AG04450 (cell line): ENCODE results near the gene DNTT. TPM values are rescaled to one million over a fixed set of nuclear protein-coding genes. Genes with fewer than 3 reads are reported as not detected.

Source experiments
- CTCF ChIA-PET: fragments of 300-600, 350-600 bp; formaldehyde crosslinking; extraction: SDS; loops from one replicate; lab custom pipeline; 2022; ENCODE audit warnings: antibody characterized with exemption, inconsistent platforms; lab: Charles Lee
- POLR2A ChIA-PET: fragments of 350-600 bp; formaldehyde crosslinking; extraction: SDS; loops from one replicate; lab custom pipeline; 2021; ENCODE audit warnings: antibody characterized with exemption, inconsistent platforms; lab: Yijun Ruan, JAX
- DNase-seq: peaks from one replicate; pipeline ENCODE4 v3.0.0-alpha.2; 2011; ENCODE audit warnings: low read depth, low spot score
- H3K27ac ChIP-seq: one replicate; pipeline ENCODE4 v1.5.1; 2012; ENCODE audit warnings: low read depth, low read length, control low read depth
- H3K27me3 ChIP-seq: one replicate; pipeline ENCODE4 v1.6.0; 2012; ENCODE audit warnings: low read length; ENCODE audit not compliant: control insufficient read depth, insufficient read depth
- H3K4me3 ChIP-seq: 2 replicates; pipeline ENCODE4 v1.5.1; 2011; ENCODE audit warnings: mild to moderate bottlenecking, low read depth, low read length, control low read depth
- H3K9me3 ChIP-seq: 2 replicates; pipeline ENCODE4 v1.5.1; 2012; ENCODE audit warnings: low read length; ENCODE audit not compliant: control insufficient read depth, insufficient read depth
- CTCF ChIP-seq: IDR thresholded peaks from 2 replicates; pipeline ENCODE4 v1.5.1; 2011; ENCODE audit warnings: low read depth, low read length, control low read depth, inconsistent platforms
- polyA plus RNA-seq: library from polyadenylated mRNA; depleted of rRNA; stranded (reverse); fragments of >200 nt; gene quantifications from 2 replicates; pipeline ENCODE4 v1.2.3, GENCODE V29; 2011

DNTT gene
- polyA plus RNA-seq, 1 experiment, result not detected

GRCh38 chr10:96358851-96359540, 54.8 kb downstream of the DNTT start, which contains the start of gene OPALIN:
Gene OPALIN (minus strand): TSS chr10:96359002. CDS start chr10:96358896, 106 bp downstream.
- DNase-seq, result no peak
- Histone ChIP-seq H3K9me3 (no peaks in the 10 kb centered on the region), H3K27me3 (no peaks in the 10 kb centered on the region), H3K4me3 (no peak within 1 kb of the TSS), H3K27ac (no peak within 1 kb of the TSS)
- CTCF ChIA-PET, result interaction anchor here (2.1 kb wide), 1 partner anchor 12 kb away, joined by 6 read pairs; no protein-coding TSS in a partner anchor
- POLR2A ChIA-PET, result no interaction called here
- TF ChIP-seq CTCF, result no peak

- no peaks in the 10 kb centered on the region for H3K9me3 ChIP-seq
- CTCF ChIA-PET, result interaction anchor here (2.1 kb wide), 1 partner anchor 11 kb away, joined by 6 read pairs; no protein-coding TSS in a partner anchor
- no peaks in the 10 kb centered on the region for H3K27me3 ChIP-seq
- no peak for DNase-seq
- no peak for TF ChIP-seq CTCF
- H3K27ac ChIP-seq, result no peak overlapping the region
- no peak overlapping the region for H3K4me3 ChIP-seq
- POLR2A ChIA-PET, result no interaction called here
Measured at GRCh38 chr10:96359616-96360015, 55.4 kb downstream of the DNTT start.

GRCh38 chr10:96360331-96360730, 56.1 kb downstream of the DNTT start:
- CTCF ChIA-PET, result interaction anchor here (2.1 kb wide), 1 partner anchor 10 kb away, joined by 6 read pairs; no protein-coding TSS in a partner anchor
- no peak for TF ChIP-seq CTCF
- POLR2A ChIA-PET, result no interaction called here
- no peaks in the 10 kb centered on the region for H3K27me3 ChIP-seq
- no peak overlapping the region for H3K27ac ChIP-seq
- no peak overlapping the region for H3K4me3 ChIP-seq
- DNase-seq, result no peak
- no peaks in the 10 kb centered on the region for H3K9me3 ChIP-seq

- H3K27me3 ChIP-seq, result peaks cover 2% of the 10 kb centered on the region
- TF ChIP-seq CTCF, result no peak
- ChIA-PET CTCF (interaction anchor here (2.1 kb wide), 1 partner anchor 10 kb away, joined by 6 read pairs; no protein-coding TSS in a partner anchor), POLR2A (no interaction called here)
- no peak for DNase-seq
- H3K9me3 ChIP-seq, result no peaks in the 10 kb centered on the region
- H3K4me3 ChIP-seq, result no peak overlapping the region
- H3K27ac ChIP-seq, result no peak overlapping the region
Measured at GRCh38 chr10:96360766-96361165, 56.5 kb downstream of the DNTT start.

GRCh38 chr10:96365571-96365970, 61.3 kb downstream of the DNTT start:
- TF ChIP-seq CTCF, result no peak
- DNase-seq, result no peak
- H3K9me3 ChIP-seq, result no peaks in the 10 kb centered on the region
- H3K27ac ChIP-seq, result no peak overlapping the region
- ChIA-PET POLR2A (no interaction called here), CTCF (interaction anchor here (0.8 to 3.4 kb wide), 3 partner anchors 10 to 30 kb away, joined by 4 to 24 read pairs (median 7); no protein-coding TSS in a partner anchor)
- peaks cover 4% of the 10 kb centered on the region for H3K27me3 ChIP-seq
- H3K4me3 ChIP-seq, result no peak overlapping the region
